Cortex of kidney (tissue), 1 donor: ENCODE measurements around the gene ATPAF2.

Experiments
- DNase-seq: peaks from one replicate; lab custom pipeline; 2025; lab: John Stamatoyannopoulos, UW

The ATPAF2 gene

DNA sequence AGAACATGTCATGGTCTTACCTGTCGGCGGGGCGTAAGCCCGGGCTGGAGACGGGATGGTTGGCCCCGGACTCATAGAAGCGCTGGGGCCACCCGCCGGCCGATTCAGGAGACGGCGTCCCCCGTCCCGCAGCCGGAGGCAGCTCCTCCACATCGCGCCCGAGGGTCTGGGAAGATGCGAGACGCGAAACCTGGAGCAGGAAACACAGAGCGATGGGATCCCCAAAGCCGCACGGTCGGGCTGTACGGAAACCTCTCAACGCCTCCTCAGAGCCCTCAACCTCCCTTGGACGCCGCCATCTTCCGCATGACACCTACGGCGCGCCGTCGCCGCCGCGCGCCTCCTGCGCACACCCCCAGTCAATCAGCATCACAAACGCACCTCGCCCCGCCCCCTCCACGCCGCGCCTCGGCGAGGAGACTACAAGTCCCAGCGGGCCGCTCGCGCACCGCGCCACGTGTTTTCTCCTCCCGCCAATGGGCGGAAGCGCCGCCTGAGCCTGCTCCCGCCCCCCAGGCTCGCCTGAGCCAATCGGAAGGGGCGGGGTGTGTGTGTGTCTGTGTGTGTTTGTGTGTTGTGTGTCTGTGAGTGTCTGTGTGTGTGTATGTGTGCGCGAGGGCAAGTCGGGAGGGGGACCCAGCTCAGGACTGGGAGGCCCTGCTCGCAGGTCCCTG lies at the start of gene ATPAF2, which contains the start of gene GID4:
ATPAF2 (minus strand) TSS at position 308 of the 674 bp plus-strand sequence; CDS start at position 153, 155 bp downstream.
GID4 (plus strand) TSS at position 548 of the 674 bp plus-strand sequence; CDS start at position 605, 57 bp downstream.
- DNase-seq = peak; percentile 48

DNA sequence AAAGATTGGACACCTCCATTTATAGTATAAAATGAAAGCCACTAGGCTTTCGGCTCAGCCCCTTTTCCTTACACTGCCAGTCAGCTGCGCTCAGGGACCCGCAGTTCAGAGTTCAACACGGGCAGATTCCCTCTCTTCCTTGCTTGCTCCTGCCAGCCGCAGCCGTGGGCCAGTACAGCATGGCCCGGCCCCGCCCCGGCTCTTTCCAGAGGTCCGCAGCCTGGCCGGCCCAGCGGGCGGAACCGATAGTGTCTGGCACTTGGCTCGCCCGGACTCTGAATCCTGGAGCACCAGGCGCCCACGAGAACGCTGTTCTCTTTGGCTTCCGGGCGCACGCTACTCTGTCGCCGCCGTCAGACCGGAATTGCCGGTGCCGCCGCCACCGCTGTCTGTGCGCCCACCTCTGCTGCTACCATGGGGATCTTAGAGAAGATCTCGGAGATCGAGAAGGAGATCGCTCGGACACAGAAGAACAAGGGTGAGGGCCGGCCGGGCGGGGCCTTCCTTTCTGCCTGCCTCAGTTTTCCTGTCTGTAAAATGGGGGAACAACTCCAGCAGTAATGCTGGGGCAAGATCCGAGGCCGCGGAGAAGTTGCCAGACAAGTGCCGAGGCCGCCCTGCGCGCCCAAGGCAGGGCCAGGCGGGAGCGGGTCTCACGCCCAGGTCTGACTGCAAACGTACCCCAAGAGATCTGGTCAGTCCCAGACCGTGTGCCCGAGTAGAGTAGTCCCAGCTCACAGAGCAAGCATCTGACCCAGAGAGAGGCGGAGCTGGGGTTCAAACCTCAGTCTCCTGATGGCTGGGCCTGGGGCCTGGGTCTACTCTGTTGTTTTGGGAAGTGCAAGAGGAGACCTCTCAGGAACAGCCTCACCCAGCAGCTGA lies 48.9 kb upstream of the ATPAF2 start, which contains the start of gene DRG2:
DRG2 (plus strand) TSS at position 339 of the 882 bp plus-strand sequence; CDS start at position 415, 76 bp downstream.
- no peak for DNase-seq

DNA sequence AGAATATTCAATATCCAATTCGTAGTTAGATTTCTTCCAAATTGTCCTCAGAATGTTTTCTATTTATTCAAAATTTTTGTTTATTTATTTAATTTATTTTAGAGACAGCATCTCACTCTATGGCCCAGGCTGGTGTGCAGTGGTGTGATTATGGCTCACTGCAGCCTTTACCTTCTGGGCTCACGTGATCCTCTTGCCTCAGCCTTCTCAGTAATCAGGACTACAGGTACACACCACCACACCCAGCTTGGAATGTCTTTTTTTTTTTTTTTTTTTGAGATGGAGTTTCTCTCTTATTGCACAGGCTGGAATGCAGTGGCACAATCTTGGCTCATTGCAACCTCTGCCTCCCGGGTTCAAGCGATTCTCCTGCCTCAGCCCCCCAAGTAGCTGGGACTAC lies 45.3 kb upstream of the ATPAF2 start:
- DNase-seq = no peak

DNA sequence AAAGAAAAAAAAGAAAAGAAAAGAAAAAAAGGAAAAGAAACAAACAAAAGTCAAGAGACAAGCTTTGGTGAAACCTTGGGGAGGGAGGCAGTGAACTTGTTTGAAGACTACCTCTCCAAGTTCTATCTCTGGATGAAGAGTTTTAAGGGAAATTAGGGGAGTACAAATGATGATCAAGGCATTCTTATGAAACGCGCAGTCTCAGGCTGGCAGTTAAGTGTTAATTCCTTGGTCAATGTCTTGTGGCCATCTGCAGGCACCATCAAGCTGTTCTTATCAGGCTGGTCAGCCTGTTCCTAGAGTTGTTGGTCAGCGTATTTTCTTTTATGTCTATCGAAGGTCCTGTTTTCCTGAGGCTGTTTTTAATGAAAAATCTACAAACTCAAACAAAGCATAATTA lies 40.6 kb upstream of the ATPAF2 start:
- no peak for DNase-seq

DNA sequence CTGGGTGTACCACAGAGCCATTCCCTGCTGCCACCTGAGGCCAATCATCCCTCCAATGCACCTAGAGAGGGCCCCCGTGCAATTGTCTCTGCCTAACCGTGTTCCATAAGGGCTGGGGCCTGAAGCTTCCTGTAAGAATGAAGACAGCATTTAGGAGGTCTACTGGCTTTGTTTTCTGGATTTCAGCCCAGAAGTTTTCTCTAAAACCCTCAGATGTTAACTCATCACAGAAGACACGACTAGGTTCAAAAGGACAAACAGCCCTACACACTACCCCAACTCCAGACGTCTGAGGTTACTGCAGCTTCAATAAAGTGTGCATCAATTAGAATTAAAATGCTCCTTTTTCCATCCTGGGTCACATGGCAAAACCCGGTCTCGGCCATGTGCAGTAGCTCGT lies 38.0 kb upstream of the ATPAF2 start:
- no peak for DNase-seq

DNA sequence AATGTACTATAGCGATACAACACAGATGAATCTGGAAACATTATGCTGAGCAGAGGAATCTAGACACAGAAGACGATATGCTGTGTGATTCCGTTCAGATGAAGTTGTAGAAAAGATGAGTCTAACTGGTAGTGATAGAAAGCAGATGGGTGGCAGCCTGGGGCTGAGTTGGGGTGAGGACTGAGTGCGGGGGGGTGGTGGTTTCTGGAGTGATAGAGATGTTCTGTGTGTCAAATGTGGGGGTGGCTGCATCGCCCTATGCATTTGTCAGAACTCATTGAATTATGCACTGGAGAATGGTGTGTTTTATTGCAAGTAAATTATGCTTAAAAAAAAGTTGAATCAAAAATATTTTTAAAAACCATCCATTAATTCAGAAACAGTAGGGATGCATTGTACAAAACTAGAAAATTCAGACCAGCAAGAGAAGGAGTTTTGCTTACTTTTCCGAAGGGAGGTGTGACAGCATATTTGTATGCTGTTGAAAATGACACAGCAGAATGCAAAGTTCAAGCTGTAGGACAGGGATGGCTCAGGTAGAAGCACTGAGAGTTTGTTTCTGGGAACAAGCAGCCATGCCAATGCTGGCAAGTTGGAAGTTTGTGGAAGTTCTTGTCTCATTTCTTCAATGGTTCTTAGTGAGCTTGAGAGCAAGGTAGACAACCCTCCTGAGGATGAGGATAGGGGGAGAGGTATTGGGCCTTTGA lies 35.8 kb upstream of the ATPAF2 start:
- no peak for DNase-seq

DNA sequence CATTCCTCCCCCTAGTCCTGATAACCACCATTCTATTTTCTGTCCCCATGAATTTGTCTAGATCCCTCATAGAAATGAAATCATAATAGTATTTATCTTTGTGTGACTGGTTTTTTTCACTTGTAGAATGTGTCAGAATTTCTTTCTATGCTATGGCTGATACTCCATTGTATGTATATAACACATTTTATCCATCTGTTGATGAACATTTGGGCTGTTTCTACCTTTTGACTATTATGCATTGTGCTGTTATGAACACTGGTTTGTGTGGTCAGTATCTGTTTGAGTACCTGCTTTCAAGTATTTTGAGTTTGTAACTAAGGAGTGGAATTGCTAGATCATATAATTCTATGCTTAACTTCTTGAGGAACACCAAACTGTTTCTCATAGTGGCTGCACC lies 32.8 kb upstream of the ATPAF2 start:
- no peak for DNase-seq

DNA sequence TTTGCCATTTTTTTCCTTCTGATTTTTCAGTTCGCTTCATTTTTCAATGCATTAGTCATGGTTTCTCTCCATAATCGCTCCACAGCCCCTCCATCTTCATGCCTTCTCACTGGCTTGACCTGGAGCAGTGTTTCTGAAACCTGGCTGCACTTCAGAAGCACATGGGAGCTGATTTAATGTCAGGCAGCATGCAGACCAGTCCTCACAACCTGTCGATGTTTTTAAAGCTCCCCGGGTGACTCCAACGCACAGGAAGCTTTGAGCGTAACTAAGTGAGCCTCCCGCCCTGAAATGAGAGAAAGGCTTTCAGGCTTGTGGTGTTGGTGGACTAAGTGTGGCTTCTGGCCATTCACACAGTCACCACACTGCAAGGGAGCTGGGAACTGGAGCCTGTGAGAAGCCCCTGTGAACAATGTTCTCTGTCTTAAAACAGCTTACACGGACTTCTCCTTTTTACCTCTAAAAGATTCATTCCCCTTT lies 31.9 kb upstream of the ATPAF2 start:
- DNase-seq = no peak

DNA sequence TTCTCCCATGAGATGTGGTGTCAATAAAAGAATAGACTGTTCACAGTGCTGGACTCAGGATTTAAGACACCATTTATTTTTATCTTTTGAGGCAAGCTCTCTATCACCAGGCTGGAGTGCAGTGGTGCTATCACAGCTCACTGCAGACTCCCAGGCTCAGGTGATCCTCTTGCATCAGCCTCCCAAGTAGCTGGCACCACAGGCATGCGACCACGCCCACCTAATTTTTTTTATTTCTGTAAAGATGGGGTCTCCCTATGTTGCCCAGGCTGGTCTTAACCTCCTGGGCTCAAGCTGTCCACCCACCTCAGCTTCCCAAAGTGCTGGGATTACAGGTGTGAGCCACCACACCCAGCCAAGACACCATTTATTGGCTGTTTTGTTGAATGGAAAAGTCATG lies 30.1 kb upstream of the ATPAF2 start:
- DNase-seq = no peak

DNA sequence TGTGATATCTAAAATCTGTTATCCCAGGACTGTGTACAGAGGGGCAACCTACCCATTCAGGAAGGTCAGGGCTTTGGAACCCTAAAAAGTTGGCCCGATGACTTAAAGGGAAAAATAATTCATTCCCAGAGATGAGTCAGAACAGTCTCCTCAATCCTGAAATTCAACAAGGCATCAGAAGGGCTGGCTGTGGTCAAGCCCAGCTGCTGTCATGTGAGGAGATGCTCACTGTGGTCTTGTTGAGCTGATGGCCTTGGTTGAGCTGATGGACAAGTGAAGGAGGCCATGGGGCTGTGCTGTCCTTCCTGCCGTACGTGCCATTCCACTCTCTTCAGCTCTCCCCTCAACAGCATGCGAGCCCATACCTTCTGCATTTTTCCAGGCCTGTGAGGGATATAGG lies 27.9 kb upstream of the ATPAF2 start:
- no peak for DNase-seq

DNA sequence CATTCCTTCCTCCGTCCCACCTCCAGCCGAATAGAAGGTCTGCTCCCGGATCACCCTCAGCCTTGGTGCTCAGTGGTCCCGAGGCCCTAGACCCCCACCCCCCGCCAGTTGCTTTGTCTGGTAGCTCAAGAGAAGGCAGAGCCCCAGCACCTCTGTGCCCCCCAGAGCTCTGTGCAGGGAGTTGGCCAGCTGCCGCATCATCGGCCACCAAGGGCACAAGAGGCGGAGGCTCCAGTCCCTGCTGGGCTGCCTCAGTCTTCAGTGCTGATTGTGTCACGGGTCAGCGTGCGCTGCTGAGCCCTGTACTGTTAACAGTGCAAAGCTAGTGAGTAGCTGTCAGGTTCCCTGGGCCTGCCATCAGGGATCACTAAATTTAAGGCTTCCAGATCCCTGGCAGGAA lies 26.6 kb upstream of the ATPAF2 start:
- no peak for DNase-seq

DNA sequence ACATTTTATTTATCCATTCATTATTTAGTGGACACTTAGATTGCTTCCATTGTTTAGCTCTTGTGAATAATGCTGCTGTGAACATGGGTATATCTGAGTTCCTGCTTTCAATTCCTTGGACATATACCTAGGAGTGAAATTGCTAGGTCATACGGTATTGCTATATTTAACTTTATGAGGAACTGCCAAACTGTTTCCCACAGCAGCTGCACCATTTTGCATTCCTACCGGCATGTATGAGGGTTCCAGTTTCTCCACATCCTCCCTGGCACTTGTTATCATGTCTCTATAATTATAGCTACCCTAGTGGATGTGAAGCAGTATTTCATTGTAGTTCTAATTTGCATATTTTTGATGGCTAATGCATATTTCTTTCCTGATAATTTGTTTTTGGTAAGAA lies 25.1 kb upstream of the ATPAF2 start:
- DNase-seq = no peak

DNA sequence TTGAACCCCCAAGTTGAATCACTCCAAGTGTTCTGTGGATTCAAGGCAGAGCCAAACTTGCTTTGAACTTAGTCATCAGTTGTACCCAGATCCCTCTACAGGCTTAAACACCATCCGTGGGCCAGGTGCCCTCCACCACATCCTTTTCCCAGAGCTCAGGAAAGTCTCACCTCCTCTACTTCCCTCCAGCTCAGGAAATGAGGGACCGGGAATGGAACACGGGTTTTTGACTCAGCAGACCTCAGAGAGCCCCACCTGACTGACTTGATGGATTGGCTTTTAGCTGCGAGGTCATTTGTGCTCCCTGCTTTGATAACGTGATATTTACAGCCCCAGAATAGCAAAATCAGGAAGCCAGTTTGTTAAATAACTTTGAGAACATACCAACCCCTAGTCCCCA lies 20.3 kb upstream of the ATPAF2 start:
- DNase-seq = no peak

DNA sequence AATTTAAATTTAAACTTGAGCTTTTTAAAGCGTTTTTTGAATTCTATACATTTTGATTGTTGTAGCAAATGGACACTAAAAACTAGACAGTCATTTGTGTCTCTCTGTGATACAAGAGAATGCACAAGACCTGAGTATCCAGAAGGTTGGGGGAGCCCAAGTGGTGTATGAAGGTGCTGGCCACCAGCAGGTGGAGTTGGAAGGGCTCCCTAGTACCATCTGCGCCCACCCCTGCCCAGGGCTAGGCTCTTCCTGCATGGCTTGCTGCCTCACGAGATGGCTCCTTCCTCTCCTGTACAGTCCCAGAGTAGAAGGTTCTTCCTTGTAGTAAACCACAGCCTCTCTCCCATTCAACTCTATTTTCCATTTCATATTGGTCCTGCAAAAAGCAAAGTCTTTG lies 17.2 kb upstream of the ATPAF2 start:
- DNase-seq = no peak

DNA sequence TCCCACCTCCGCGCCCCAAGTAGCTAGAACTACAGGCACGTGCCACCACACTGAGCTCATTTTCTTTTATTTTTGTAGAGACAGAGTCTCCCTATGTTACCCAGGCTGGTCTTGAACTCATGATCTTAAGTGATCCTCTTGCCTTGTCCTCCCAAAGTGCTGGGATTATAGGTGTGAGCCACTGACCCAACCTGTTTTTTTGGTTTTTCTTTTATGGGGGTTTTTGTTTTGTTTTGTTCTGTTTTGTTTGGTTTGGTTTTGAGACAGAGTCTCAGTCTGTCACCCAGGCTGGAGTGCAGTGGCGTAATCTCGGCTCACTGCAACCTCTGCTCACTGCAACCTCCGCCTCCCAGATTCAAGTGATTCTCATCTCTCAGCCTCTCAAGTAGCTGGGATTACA lies 16.6 kb upstream of the ATPAF2 start:
- DNase-seq = no peak

DNA sequence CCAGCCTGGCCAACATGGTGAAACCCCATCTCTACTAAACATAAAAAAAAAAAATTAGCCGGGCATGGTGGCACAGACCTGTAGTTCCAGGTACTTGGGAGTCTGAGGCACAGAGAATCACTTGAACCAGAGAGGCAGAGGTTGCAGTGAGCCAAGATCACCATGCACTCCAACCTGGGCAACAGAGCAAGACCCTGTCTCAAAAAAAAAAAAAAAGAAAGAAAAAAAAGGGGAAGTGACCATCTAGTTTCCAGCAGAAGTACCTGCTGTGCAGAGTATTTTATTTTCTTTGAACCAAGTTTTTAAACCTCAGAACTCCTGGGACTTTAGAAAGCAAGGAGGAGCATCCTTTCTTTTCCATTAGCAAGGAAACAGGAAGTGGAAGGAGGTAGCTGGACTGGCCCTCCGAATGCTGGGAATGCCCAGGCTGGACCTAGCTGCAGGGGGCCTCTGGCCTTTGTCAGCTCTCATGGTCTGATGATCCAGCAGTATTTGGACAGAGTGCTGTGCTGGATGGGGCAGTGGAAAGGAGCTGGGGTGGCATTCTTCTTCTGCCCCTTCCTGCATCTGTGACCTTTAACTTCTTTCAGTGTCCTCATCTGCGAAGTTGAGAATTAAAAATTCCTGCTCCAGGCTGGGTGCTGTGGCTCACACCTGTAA lies 6.9 kb upstream of the ATPAF2 start:
- no peak for DNase-seq

DNA sequence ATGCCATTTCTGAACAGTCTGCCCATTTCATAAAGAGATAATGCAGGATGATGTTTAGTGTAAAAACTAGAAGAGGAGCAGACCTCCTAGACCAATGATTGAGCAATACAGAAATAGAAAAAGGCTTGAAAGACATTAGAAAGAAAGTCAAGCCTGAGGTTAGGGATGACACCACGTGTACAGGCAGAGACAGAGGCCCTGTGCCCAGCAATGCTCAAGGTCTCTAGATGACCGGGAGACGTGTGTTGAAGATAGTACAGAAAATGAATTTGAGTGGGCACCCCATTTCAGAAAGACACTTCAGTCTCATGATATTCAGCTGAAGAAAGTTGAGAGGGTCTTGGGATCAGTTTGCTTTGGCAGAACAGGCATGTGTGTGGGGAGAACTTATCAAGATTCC lies 5.6 kb upstream of the ATPAF2 start:
- no peak for DNase-seq

DNA sequence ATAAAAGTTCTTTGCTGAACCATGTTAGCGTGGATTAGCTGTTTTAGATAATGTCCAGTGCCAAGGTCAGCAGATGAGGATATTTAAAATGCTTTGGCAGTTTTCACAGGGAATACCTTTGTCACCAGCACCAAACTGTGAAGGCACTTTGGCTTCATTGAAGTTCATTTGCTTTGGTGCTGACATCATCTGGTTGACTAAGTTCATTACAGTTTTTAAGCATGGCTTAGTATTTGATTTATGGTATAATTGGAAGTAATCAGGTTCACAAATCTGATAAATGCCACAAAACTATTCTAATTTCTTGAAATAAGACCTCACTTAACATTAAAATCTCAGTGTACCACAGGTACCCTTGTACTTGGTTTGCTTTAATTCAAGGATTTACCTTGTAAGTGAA lies 4.5 kb upstream of the ATPAF2 start:
- DNase-seq = no peak

DNA sequence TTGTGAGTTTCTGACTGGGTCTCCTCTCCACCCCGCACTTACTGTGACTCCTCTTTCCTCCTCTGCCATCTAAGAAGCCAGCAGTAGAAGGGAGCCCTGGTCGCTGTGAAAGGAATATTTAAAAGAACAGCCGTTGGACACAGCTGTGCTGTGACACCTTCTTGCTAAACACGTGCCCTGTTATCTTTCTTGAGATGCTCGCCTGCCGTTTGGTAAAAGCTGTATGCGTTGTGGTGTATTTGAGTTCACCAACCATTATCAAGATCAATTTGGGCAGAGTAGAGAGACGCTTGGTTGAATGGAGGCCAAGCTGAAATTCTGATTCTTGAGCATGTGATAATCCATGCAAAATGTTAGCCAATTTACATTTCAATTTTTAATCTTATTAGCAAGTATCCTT lies 4.0 kb upstream of the ATPAF2 start:
- DNase-seq = no peak

DNA sequence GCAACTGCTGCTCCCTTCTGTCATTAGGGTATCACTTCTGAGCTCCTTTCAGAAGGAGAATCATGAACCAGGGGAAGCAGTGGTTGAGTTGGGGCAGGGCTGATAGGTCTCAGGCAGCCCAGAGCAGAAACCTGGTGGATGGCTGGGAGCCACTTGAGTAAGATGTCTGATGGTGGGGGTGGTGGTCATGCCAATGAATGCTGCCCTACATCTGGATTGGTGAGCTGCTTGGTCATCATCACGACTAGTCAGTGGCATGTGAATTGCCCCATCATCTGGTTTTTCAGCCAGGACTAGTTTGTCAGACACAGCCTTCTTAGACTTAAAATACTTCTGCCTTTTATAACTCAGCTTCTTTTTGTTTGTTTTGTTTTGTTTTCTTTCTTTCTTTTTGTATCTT lies 2.8 kb upstream of the ATPAF2 start:
- DNase-seq = no peak

DNA sequence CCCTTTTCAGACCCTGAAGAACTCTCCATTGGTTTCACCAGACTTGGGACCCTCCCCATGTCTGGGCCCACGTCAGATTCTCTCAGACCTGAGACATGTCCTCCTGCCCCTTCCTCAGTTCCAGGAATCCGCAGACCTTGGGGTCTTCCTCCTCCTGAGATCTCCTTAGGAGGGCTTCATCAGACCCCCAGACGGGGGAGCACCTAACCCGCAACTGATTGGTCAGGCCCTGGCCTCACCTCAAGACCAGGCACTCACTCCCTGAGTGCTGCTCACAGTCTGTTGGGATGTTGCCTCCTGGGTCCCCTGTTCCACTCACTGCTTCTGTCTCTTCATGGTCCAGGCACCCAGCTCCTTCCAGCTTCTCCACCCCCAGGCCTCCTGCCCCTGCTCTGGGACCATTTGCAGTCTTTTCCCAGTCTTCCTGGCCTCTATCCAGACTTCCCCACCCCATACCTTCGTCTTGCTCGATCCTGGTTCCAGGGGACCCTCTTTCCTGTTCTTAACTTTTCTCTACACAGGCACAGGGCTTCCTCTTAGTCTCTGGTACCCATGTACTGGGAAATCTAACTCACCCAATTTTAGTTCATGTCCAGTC lies 1.4 kb upstream of the ATPAF2 start:
- no peak for DNase-seq
